H1 (cell line): Measurements from ENCODE around the gene SPIRE2. TPM values are rescaled to one million over a fixed set of nuclear protein-coding genes. Genes with fewer than 3 reads are reported as not detected.

Experiments used
- CTCF ChIA-PET: fragments of 300-600 bp; sonication (Branson Sonifier 250); formaldehyde crosslinking; loops from one replicate; lab custom pipeline; 2021; ENCODE audit not compliant: partially characterized antibody; lab: Charles Lee
- POLR2A ChIA-PET: fragments of 300-600 bp; sonication (Branson Sonifier 250); formaldehyde crosslinking; loops from one replicate; lab custom pipeline; 2021; ENCODE audit warnings: inconsistent platforms; ENCODE audit not compliant: partially characterized antibody; lab: Charles Lee
- DNase-seq, 2 experiments: peaks; one replicate each; pipeline versions ENCODE4 v3.0.0 to v3.0.0-alpha.2; 2010 to 2022; ENCODE audit warnings: low spot score in 2 of 2, low read depth in 1 of 2, mixed read lengths in 1 of 2
- FAIRE-seq: peaks from 2 replicates; lab custom pipeline; 2011; peaks lifted over from hg19 to GRCh38; lab: Jason Lieb, UNC
- H2AFZ ChIP-seq: 2 replicates; pipeline ENCODE4 v1.8.1; 2012; ENCODE audit warnings: low read length, inconsistent platforms
- H2AK5ac ChIP-seq: 2 replicates; pipeline ENCODE4 v1.6.1; 2013; ENCODE audit warnings: low read depth, low read length
- H2BK120ac ChIP-seq: replicated peaks from 2 replicates; pipeline ENCODE3; 2013; ENCODE audit warnings: low read depth, low read length, inconsistent platforms
- H2BK12ac ChIP-seq: 2 replicates; pipeline ENCODE4 v1.6.1; 2013; ENCODE audit warnings: low read depth, low read length
- H2BK15ac ChIP-seq: 2 replicates; pipeline ENCODE4 v1.6.1; 2013; ENCODE audit warnings: low read length
- H2BK20ac ChIP-seq: 2 replicates; pipeline ENCODE4 v1.6.1; 2013; ENCODE audit warnings: low read length
- H2BK5ac ChIP-seq: 2 replicates; pipeline ENCODE4 v1.6.1; 2013; ENCODE audit warnings: low read depth, low read length
- H3K14ac ChIP-seq: 2 replicates; pipeline ENCODE4 v1.6.1; 2013; ENCODE audit warnings: inconsistent platforms; ENCODE audit not compliant: insufficient read length
- H3K18ac ChIP-seq: 2 replicates; pipeline ENCODE4 v1.6.1; 2013; ENCODE audit warnings: low read length; ENCODE audit errors: extremely low read depth
- H3K23ac ChIP-seq: 2 replicates; pipeline ENCODE4 v1.6.1; 2013; ENCODE audit warnings: inconsistent platforms; ENCODE audit not compliant: insufficient read length
- H3K23me2 ChIP-seq: 2 replicates; pipeline ENCODE4 v1.6.1; 2013; ENCODE audit warnings: low read depth, low read length
- H3K27ac ChIP-seq: 2 replicates; pipeline ENCODE4 v1.6.1; 2011; ENCODE audit warnings: low read depth, low read length, inconsistent platforms
- H3K27me3 ChIP-seq, 4 experiments: replicated peaks in 1 of 4; 1 replicate in 1 of 4; 2 replicates in 3 of 4; pipeline versions ENCODE4 v1.6.1 to v1.8.1; 2011 to 2013; ENCODE audit warnings: low read length in 3 of 4, mild to moderate bottlenecking in 3 of 4, inconsistent platforms in 2 of 4, mixed read lengths in 2 of 4, moderate library complexity in 1 of 4; ENCODE audit not compliant: control insufficient read depth in 3 of 4, insufficient read depth in 3 of 4; ENCODE audit errors: extremely low read depth in 1 of 4
- H3K36me3 ChIP-seq, 4 experiments: 2 replicates each; pipeline versions ENCODE4 v1.6.1 to v1.8.1; 2011 to 2013; ENCODE audit warnings: mild to moderate bottlenecking in 4 of 4, low read length in 3 of 4, moderate library complexity in 2 of 4, control low read depth in 1 of 4, inconsistent platforms in 1 of 4; ENCODE audit not compliant: insufficient read depth in 4 of 4, control insufficient read depth in 2 of 4
- H3K4ac ChIP-seq: replicated peaks from 2 replicates; pipeline ENCODE3; 2013; ENCODE audit warnings: low read length, low read depth, mixed read lengths, inconsistent platforms; ENCODE audit not compliant: insufficient read length
- H3K4me1 ChIP-seq, 4 experiments: replicated peaks in 1 of 4; 1 replicate in 1 of 4; 2 replicates in 3 of 4; pipeline versions ENCODE4 v1.6.1 to v1.8.1; 2011 to 2013; ENCODE audit warnings: low read length in 3 of 4, inconsistent platforms in 2 of 4, mixed read lengths in 1 of 4; ENCODE audit not compliant: insufficient read depth in 4 of 4, control insufficient read depth in 3 of 4
- H3K4me2 ChIP-seq, 2 experiments: 2 replicates each; pipeline versions ENCODE4 v1.6.1 to v1.8.1; 2011 to 2013; ENCODE audit warnings: low read depth in 2 of 2, low read length in 2 of 2, control low read depth in 1 of 2, inconsistent platforms in 1 of 2, mild to moderate bottlenecking in 1 of 2; ENCODE audit not compliant: insufficient read depth in 1 of 2
- H3K4me3 ChIP-seq, 4 experiments: fragments of 200-600, 300-600 bp in 1 of 4; sonication (generic), shearing (Covaris generic), sonication (Bioruptor Twin) in 1 of 4; 2 replicates each; pipeline versions ENCODE4 v1.5.1 to v1.8.1; 2011 to 2016; ENCODE audit warnings: low read length in 4 of 4, low read depth in 3 of 4, control low read depth in 2 of 4, inconsistent platforms in 2 of 4, mild to moderate bottlenecking in 2 of 4, mixed read lengths in 1 of 4, moderate library complexity in 1 of 4; ENCODE audit not compliant: insufficient read depth in 2 of 4; ENCODE audit errors: extremely low read depth in 1 of 4
- H3K56ac ChIP-seq: replicated peaks from 2 replicates; pipeline ENCODE3; 2013; ENCODE audit warnings: low read depth, mild to moderate bottlenecking, mixed read lengths, low read length, inconsistent platforms; ENCODE audit not compliant: insufficient read length
- H3K79me1 ChIP-seq: 2 replicates; pipeline ENCODE4 v1.6.1; 2013; ENCODE audit warnings: low read depth, low read length, control low read depth
- H3K79me2 ChIP-seq, 2 experiments: 2 replicates each; pipeline versions ENCODE4 v1.6.1 to v1.8.1; 2012 to 2013; ENCODE audit warnings: low read length in 2 of 2, mild to moderate bottlenecking in 2 of 2, inconsistent platforms in 1 of 2; ENCODE audit not compliant: insufficient read depth in 2 of 2, control insufficient read depth in 1 of 2
- H3K9ac ChIP-seq, 4 experiments: replicated peaks in 1 of 4; 1 replicate in 1 of 4; 2 replicates in 3 of 4; pipeline versions ENCODE4 v1.6.1 to v1.8.1; 2011 to 2013; ENCODE audit warnings: low read depth in 3 of 4, low read length in 3 of 4, control low read depth in 2 of 4, mild to moderate bottlenecking in 2 of 4, moderate library complexity in 2 of 4, inconsistent platforms in 1 of 4; ENCODE audit errors: extremely low read depth in 1 of 4
- H3K9me3 ChIP-seq, 2 experiments: 2 replicates each; pipeline versions ENCODE4 v1.6.1 to v1.8.1; 2012 to 2013; ENCODE audit warnings: mild to moderate bottlenecking in 2 of 2, moderate library complexity in 2 of 2, control low read depth in 1 of 2, inconsistent platforms in 1 of 2, low read depth in 1 of 2, low read length in 1 of 2, mixed read lengths in 1 of 2; ENCODE audit not compliant: insufficient read depth in 2 of 2
- H4K20me1 ChIP-seq, 2 experiments: replicated peaks in 1 of 2; 2 replicates each; pipeline versions ENCODE3 to v1.8.1; 2011 to 2013; ENCODE audit warnings: inconsistent platforms in 2 of 2, low read length in 2 of 2, mild to moderate bottlenecking in 1 of 2; ENCODE audit not compliant: insufficient read depth in 2 of 2, control insufficient read depth in 1 of 2
- H4K5ac ChIP-seq: 2 replicates; pipeline ENCODE4 v1.6.1; 2013; ENCODE audit warnings: low read length, low read depth, mixed read lengths, inconsistent platforms; ENCODE audit not compliant: insufficient read length
- H4K8ac ChIP-seq: 2 replicates; pipeline ENCODE4 v1.8.0; 2013; ENCODE audit warnings: mild to moderate bottlenecking, moderate library complexity, low read length, inconsistent platforms; ENCODE audit not compliant: insufficient read depth; ENCODE audit errors: extremely low read depth
- H4K91ac ChIP-seq: replicated peaks from 2 replicates; pipeline ENCODE3; 2013; ENCODE audit warnings: low read length, mixed read lengths, inconsistent platforms; ENCODE audit not compliant: insufficient read length
- HDAC2 ChIP-seq, 2 experiments: fragments of 300-600 bp in 1 of 2; sonication (generic) in 1 of 2; IDR thresholded peaks; 2 replicates each; pipeline ENCODE4 v1.6.1; 2011 to 2012; ENCODE audit warnings: low read depth in 2 of 2, low read length in 2 of 2, mild to moderate bottlenecking in 2 of 2, moderate library complexity in 2 of 2, borderline replicate concordance in 1 of 2, inconsistent platforms in 1 of 2
- KDM1A ChIP-seq: fragments of 200-600, 300-600 bp; sonication (generic); IDR thresholded peaks from 2 replicates; pipeline ENCODE4 v1.7.1; 2016; ENCODE audit warnings: mild to moderate bottlenecking, low read length, borderline replicate concordance
- POLR2A ChIP-seq, 2 experiments: IDR thresholded peaks; 1 replicate in 1 of 2; 2 replicates in 1 of 2; pipeline ENCODE4 v1.6.1; 2011; ENCODE audit warnings: low read depth in 2 of 2, low read length in 2 of 2, mild to moderate bottlenecking in 2 of 2; ENCODE audit errors: control extremely low read depth in 1 of 2
- SIN3A ChIP-seq, 2 experiments: IDR thresholded peaks in 1 of 2; conservative IDR thresholded peaks in 1 of 2; 2 replicates each; pipeline ENCODE4 v1.6.1; 2011 to 2012; ENCODE audit warnings: low read length in 2 of 2, improper control_type of control experiment in 1 of 2, low read depth in 1 of 2, mild to moderate bottlenecking in 1 of 2
- TAF7 ChIP-seq: optimal IDR thresholded peaks from 2 replicates; pipeline ENCODE3; 2011; ENCODE audit warnings: low read depth, mild to moderate bottlenecking, inconsistent platforms, low read length, moderate library complexity, borderline replicate concordance
- YY1 ChIP-seq: IDR thresholded peaks from 2 replicates; pipeline ENCODE4 v1.6.1; 2011; ENCODE audit warnings: low read depth, mild to moderate bottlenecking, low read length
- WGBS, 2 experiments: shearing (Covaris generic) in 1 of 2; methylation state at CpG; one replicate each; pipeline versions ENCODE4 v1.1.6 to v1.1.7; 2013 to 2015; ENCODE audit warnings: low lambda C conversion rate in 2 of 2, mixed read lengths in 2 of 2, inconsistent platforms in 1 of 2, low coverage in 1 of 2, missing lambda C conversion rate in 1 of 2; ENCODE audit not compliant: insufficient replicate concordance in 2 of 2, insufficient coverage in 1 of 2, insufficient read length in 1 of 2; ENCODE audit errors: extremely low coverage in 1 of 2, missing lambda C conversion rate in 1 of 2; 5-methylcytosine and 5-hydroxymethylcytosine counted together
- polyA plus RNA-seq, 7 experiments: library from polyadenylated mRNA; depleted of rRNA in 3 of 7; stranded (reverse) in 5 of 7; unstranded in 2 of 7; fragments of >200 nt in 5 of 7; fragments of 200-250 nt in 2 of 7; gene quantifications; 1 replicate in 5 of 7; 2 replicates in 1 of 7; 4 replicates in 1 of 7; pipeline versions ENCODE4 v1.2.1 to v1.2.3, GENCODE V29; 2011 to 2013; ENCODE audit warnings: missing spikeins in 2 of 7, mixed read lengths in 2 of 7
- total RNA-seq: library from RNA; stranded (reverse); fragmentation: NEBNext Ultra II Directional; extraction: Animal tissue kit (Norgen Biotek cat#: 25700); gene quantifications from 2 replicates; pipeline ENCODE4 v1.2.1, GENCODE V29; 2021

The SPIRE2 gene
- total and polyA plus RNA-seq, 2 of the 8 experiments (the other 6 are each of a cell fraction or from before 2014, with no cell fraction given): 7.4 to 15.4 TPM

DNA sequence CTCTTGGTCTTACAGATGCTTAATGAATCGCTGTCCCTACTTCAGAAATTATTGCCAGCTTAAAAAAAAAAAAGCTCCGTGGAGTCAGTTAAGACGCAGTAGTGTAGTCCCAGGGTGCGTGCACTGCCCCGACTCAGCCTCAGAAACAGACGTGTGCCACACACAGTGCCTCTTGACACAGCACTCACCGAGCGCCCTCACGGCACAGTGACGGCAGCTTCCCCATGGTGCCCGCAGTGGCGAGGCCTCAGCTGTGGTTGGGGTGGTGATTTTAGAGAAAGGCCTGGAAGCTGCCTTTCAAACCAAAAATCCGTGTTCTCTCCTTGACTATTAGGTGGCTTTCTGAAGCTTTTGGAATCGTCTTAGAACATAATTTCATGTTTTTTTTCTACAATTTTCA lies 59.0 kb downstream of the SPIRE2 start:
- Histone ChIP-seq H2BK15ac (no peak overlapping the region), H3K23ac (no peak overlapping the region), H3K4me2 (no peak overlapping the region), H3K4me1 (no peaks in the 10 kb centered on the region), H2AK5ac (no peak overlapping the region), H3K79me1 (peaks cover 2% of the 10 kb centered on the region; the same call in 1 of the 2 replicates), H3K9ac (no peak overlapping the region), H4K91ac (no peak overlapping the region), H3K14ac (no peak overlapping the region), H3K56ac (no peak overlapping the region), H3K9me3 (no peaks in the 10 kb centered on the region), H4K20me1 (peaks cover 0 to 10% of the 10 kb centered on the region in 2 experiments), H2BK20ac (no peak overlapping the region), H3K79me2 (no peaks in the 10 kb centered on the region), H3K27me3 (no peaks in the 10 kb centered on the region), H4K8ac (no peak overlapping the region), H3K27ac (no peak overlapping the region), H3K4ac (no peak overlapping the region), H4K5ac (no peak overlapping the region), H3K4me3 (no peak overlapping the region), H2AFZ (no peak overlapping the region), H3K18ac (no peak overlapping the region), H2BK5ac (no peak overlapping the region), H2BK120ac (no peak overlapping the region), H2BK12ac (no peak overlapping the region), H3K36me3 (peaks cover 10 to 54% (median 31%) of the 10 kb centered on the region in 4 experiments), H3K23me2 (no peaks in the 10 kb centered on the region)
- CTCF ChIA-PET: interaction anchor here (0.9 kb wide), 1 partner anchor 22 kb away, joined by 4 read pairs; no protein-coding TSS in a partner anchor
- no peak for DNase-seq
- no peak for TF ChIP-seq TAF7
- no peak for TF ChIP-seq SIN3A (conservative IDR thresholded peaks at IDR 0.05 in 1 of 2, IDR thresholded peaks at IDR 0.05 in 1 of 2; ENCODE audit: low read depth in 1 of 2, low read length in 2 of 2)
- no peak for TF ChIP-seq HDAC2 (IDR thresholded peaks at IDR 0.05; ENCODE audit: borderline replicate concordance in 1 of 2, low read depth in 2 of 2, low read length in 2 of 2)
- no peak for TF ChIP-seq YY1
- TF ChIP-seq POLR2A (IDR thresholded peaks at IDR 0.05; ENCODE audit: control extremely low read depth in 1 of 2, low read depth in 2 of 2, low read length in 2 of 2): no peak
- no peak for TF ChIP-seq KDM1A
- POLR2A ChIA-PET: interaction anchor here (1.1 to 4.1 kb wide), 3 partner anchors 15 to 35 kb away, joined by 3 to 11 read pairs (median 6); partner anchors contain the start of gene TCF25
- 96% methylated on average over 14 of the region's 14 CpGs; no CpG with 5 or more reads in 1 of the 2 experiments for WGBS, 2 experiments
- FAIRE-seq: no peak
